Breast epithelium (tissue), 4 donors: ENCODE results near the gene C12orf57. TPM values are rescaled to one million over a fixed set of nuclear protein-coding genes. Genes with fewer than 3 reads are reported as not detected.

Source experiments
- DNase-seq, 2 donors: peaks; one replicate each; pipeline ENCODE4 v3.0.0-alpha.2; 2019; ENCODE audit warnings: low spot score in 2 of 2
- H3K27ac ChIP-seq, 2 donors: fragments of 200-600 bp; sonication (generic) in 1 of 2; one replicate each; pipeline ENCODE4 v1.5.1; 2016 to 2019; ENCODE audit warnings: mild to moderate bottlenecking in 1 of 2
- H3K27me3 ChIP-seq, 2 donors: fragments of 200-600 bp; sonication (generic) in 1 of 2; one replicate each; pipeline versions ENCODE4 v1.5.1 to v1.6.0; 2017 to 2019; ENCODE audit warnings: control low read depth in 1 of 2, mild to moderate bottlenecking in 1 of 2
- H3K36me3 ChIP-seq: fragments of 200-600 bp; one replicate; pipeline ENCODE4 v1.5.1; 2019
- H3K4me1 ChIP-seq, 2 donors: fragments of 200-600 bp; sonication (generic); one replicate each; pipeline ENCODE4 v1.5.1; 2016 to 2019; ENCODE audit warnings: control low read depth in 1 of 2
- H3K4me3 ChIP-seq, 3 donors: fragments of 200-600 bp; sonication (generic); 1 replicate in 2 of 3; 2 replicates in 1 of 3; pipeline ENCODE4 v1.5.1; 2016 to 2019; ENCODE audit warnings: mild to moderate bottlenecking in 3 of 3, moderate library complexity in 2 of 3
- H3K9me3 ChIP-seq, 2 donors: fragments of 200-600 bp; sonication (generic) in 1 of 2; one replicate each; pipeline ENCODE4 v1.5.1; 2016 to 2019; ENCODE audit warnings: control low read depth in 1 of 2
- CTCF ChIP-seq, 3 donors: fragments of 450-650 bp; IDR thresholded peaks; one replicate each; pipeline ENCODE4 v1.5.1; 2016 to 2017; ENCODE audit warnings: antibody characterized with exemption in 3 of 3, mild to moderate bottlenecking in 3 of 3, moderate library complexity in 3 of 3
- POLR2A ChIP-seq: fragments of 450-650 bp; IDR thresholded peaks from one replicate; pipeline ENCODE4 v1.6.1; 2016; ENCODE audit warnings: antibody characterized with exemption, mild to moderate bottlenecking, moderate library complexity
- POLR2AphosphoS5 ChIP-seq, 3 donors: sonication (generic); formaldehyde crosslinking; IDR thresholded peaks; one replicate each; pipeline ENCODE4 v1.6.1; 2017; ENCODE audit warnings: antibody characterized with exemption in 3 of 3
- intact Hi-C: fragments of 100-400 bp; cut with DNase I; formaldehyde crosslinking; loops from one replicate; pipeline ENCODE4 v1.15.1; 2023; ENCODE audit warnings: low total_unique reads
- total RNA-seq, 3 donors: library from RNA; depleted of rRNA; stranded (reverse); fragments of >200 nt; gene quantifications; one replicate each; pipeline ENCODE4 v1.1.0, GENCODE V29; 2016

Gene C12orf57
- total RNA-seq, 3 donors from 2014 or later = 515 to 824 (median 547) TPM

GRCh38 chr12:6925239-6925539 lies 18.6 kb upstream of the C12orf57 start:
- peaks cover 11 to 24% of the 10 kb centered on the region in 2 donors for H3K4me1 ChIP-seq
- H3K4me3 ChIP-seq = peak overlapping the region in 2 of 3 donors; percentile 94 to 96
- no peaks in the 10 kb centered on the region for H3K27me3 ChIP-seq
- peak overlapping the region; percentile 99 for H3K27ac ChIP-seq
- intact Hi-C loops = no loop called here
- H3K9me3 ChIP-seq = no peaks in the 10 kb centered on the region
- TF ChIP-seq CTCF (IDR thresholded peaks at IDR 0.05) (no peak), POLR2AphosphoS5 (IDR thresholded peaks at IDR 0.05) (no peak), POLR2A (no peak)
- H3K36me3 ChIP-seq = no peaks in the 10 kb centered on the region
- DNase-seq = no peak

GRCh38 chr12:6925540-6926279 lies 18.1 kb upstream of the C12orf57 start:
- Histone ChIP-seq H3K27me3 (no peaks in the 10 kb centered on the region), H3K9me3 (no peaks in the 10 kb centered on the region), H3K4me1 (peaks cover 11 to 27% of the 10 kb centered on the region in 2 donors), H3K36me3 (no peaks in the 10 kb centered on the region), H3K27ac (peak overlapping the region; percentile 99), H3K4me3 (peak overlapping the region; percentile 94 to 96 (median 95))
- peak in 1 of 2 donors; percentile 94 for DNase-seq
- intact Hi-C loops = no loop called here
- TF ChIP-seq POLR2AphosphoS5 (IDR thresholded peaks at IDR 0.05) (peak; percentile 40 to 70 (median 51)), CTCF (IDR thresholded peaks at IDR 0.05) (peak in 2 of 3 donors; percentile 23), POLR2A (peak; percentile 40)

DNA sequence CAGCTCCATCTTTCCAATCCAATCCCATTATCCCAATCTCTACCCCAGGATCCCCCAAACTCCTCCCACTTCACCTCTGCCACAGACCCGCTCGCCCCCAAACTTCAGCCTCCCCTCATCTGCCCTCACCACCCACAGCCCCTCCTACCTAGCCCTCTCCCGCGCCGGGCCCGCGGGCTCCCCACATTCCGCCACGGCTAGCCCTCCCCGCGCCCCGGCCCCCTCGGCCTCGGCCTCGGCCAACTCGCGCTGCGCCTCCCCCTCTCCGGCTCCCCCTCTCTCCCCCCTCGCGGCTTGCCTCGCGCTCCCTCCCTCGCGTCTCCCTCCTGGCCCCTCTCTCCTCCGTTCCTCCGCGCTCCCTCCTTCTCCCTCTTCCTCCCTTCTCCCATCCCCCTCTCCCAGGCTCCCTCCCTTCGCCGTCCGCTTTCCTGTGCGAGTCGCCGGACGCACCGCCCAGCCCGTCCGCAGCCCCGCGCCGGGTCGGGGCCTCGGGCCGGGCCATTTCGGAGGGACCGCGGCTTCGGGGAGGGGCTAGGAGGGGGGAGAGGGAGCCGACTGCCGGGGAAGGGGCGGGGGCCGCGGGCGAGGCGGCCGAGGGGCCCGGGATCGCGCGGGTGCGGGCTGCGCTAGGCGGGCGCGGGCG lies 16.3 kb upstream of the C12orf57 start, which contains the start of gene ATN1:
Gene ATN1, plus strand, starts transcription at position 581 of the 643 bp plus-strand sequence. CDS start 6,043 bp downstream, outside the sequence.
- no peaks in the 10 kb centered on the region for H3K9me3 ChIP-seq
- intact Hi-C loops = no loop called here
- peak; percentile 30 for TF ChIP-seq POLR2A
- peak in 1 of 3 donors; percentile 13 for TF ChIP-seq CTCF (IDR thresholded peaks at IDR 0.05)
- TF ChIP-seq POLR2AphosphoS5 (IDR thresholded peaks at IDR 0.05) = peak; percentile 68 to 86 (median 74)
- H3K27me3 ChIP-seq = no peaks in the 10 kb centered on the region
- H3K36me3 ChIP-seq = no peaks in the 10 kb centered on the region
- H3K4me3 ChIP-seq = peak within 1 kb of the TSS; percentile 94 to 96 (median 95)
- H3K4me1 ChIP-seq = peaks cover 11 to 36% of the 10 kb centered on the region in 2 donors
- H3K27ac ChIP-seq = peak within 1 kb of the TSS; percentile 99
- DNase-seq = peak; percentile 77 to 80

DNA sequence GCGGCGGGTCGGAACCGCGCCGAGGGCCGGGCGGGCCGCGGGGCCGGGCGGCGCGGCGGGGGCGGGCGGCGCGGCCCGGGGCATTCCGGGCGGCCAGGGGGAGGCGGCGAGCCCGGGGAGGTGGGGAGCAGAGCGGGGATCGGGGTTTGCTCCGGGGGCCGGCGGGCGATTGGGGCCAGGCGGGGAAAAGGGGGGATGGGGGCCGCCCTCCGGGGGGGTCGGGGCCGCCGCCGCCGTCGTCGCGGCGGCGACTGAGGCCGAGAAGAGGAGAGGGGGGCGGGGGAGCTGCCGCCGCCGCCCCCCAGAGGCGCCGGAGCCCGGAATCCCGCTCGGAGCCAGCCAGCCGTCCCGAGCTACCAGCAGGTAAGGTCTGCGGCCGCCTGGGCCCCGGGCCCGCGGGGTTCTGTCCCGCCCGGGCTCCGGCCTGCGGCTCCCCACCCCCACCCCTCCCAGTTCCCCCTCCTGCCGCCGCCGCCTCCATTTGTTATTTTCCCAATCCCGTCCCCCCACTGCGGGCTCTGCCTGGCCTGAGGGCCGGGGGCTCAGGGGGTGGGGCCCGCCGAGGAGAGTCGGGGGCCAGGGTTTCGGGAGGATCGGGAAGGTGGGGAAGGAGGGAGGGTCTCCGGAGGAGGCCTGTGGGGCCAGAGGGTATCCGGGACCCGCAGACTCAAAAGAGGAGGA lies 15.7 kb upstream of the C12orf57 start:
- intact Hi-C loops = no loop called here
- TF ChIP-seq CTCF (IDR thresholded peaks at IDR 0.05) (no peak), POLR2A (no peak), POLR2AphosphoS5 (IDR thresholded peaks at IDR 0.05) (no peak)
- Histone ChIP-seq H3K27ac (peak overlapping the region; percentile 99), H3K27me3 (no peaks in the 10 kb centered on the region), H3K9me3 (no peaks in the 10 kb centered on the region), H3K36me3 (no peaks in the 10 kb centered on the region), H3K4me3 (peak overlapping the region; percentile 94 to 96 (median 95)), H3K4me1 (peaks cover 11 to 41% of the 10 kb centered on the region in 2 donors)
- DNase-seq = no peak
